Mucosa of rectum (tissue), 2 donors: ENCODE measurements around the gene CR2.
"Not testable (repeated sequence)": the region's sequence is repeated elsewhere in the genome, so short reads cannot be mapped to it uniquely, and the experiment has no call there.

Source experiments
- H3K27ac ChIP-seq, 2 donors: one replicate each; pipeline ENCODE4 v1.7.0; 2013; ENCODE audit warnings: inconsistent platforms in 2 of 2, low read depth in 2 of 2, low read length in 2 of 2
- H3K27me3 ChIP-seq, 2 donors: one replicate each; pipeline ENCODE4 v1.7.0; 2013; ENCODE audit warnings: low read length in 2 of 2; ENCODE audit not compliant: control insufficient read depth in 2 of 2, insufficient read depth in 2 of 2
- H3K36me3 ChIP-seq, 2 donors: one replicate each; pipeline ENCODE4 v1.7.0; 2013; ENCODE audit warnings: low read length in 2 of 2; ENCODE audit not compliant: control insufficient read depth in 2 of 2, insufficient read depth in 2 of 2
- H3K4me1 ChIP-seq, 2 donors: one replicate each; pipeline ENCODE4 v1.7.0; 2013; ENCODE audit warnings: low read length in 2 of 2, mild to moderate bottlenecking in 1 of 2; ENCODE audit not compliant: control insufficient read depth in 2 of 2, insufficient read depth in 2 of 2
- H3K4me3 ChIP-seq, 2 donors: one replicate each; pipeline ENCODE4 v1.7.0; 2013; ENCODE audit warnings: low read length in 2 of 2
- H3K9ac ChIP-seq, 2 donors: one replicate each; pipeline ENCODE4 v1.7.0; 2013; ENCODE audit warnings: low read length in 2 of 2, low read depth in 1 of 2, mild to moderate bottlenecking in 1 of 2
- H3K9me3 ChIP-seq, 2 donors: one replicate each; pipeline ENCODE4 v1.7.0; 2013; ENCODE audit warnings: low read length in 2 of 2; ENCODE audit not compliant: control insufficient read depth in 2 of 2
- donor health status: healthy.
- donor health status: Normal muscosa, but diverticular disease.

The CR2 gene

GRCh38 chr1:207423560-207424292 is 30.4 kb upstream of the CR2 start:
- Histone ChIP-seq H3K27ac (no peak overlapping the region), H3K4me3 (peak overlapping the region in 1 of 2 donors; percentile 48), H3K4me1 (peaks cover 0 to 3% of the 10 kb centered on the region in 2 donors)

GRCh38 chr1:207424570-207425131 is 29.5 kb upstream of the CR2 start:
- Histone ChIP-seq H3K27ac (no peak overlapping the region), H3K4me1 (peaks cover 0 to 3% of the 10 kb centered on the region in 2 donors), H3K4me3 (peak overlapping the region in 1 of 2 donors; percentile 13), H3K36me3 (no peaks in the 10 kb centered on the region), H3K27me3 (peaks cover 0 to 2% of the 10 kb centered on the region in 2 donors), H3K9ac (no peak overlapping the region), H3K9me3 (no peaks in the 10 kb centered on the region)

More at GRCh38 chr1:207423560-207424292, 30.4 kb upstream of the CR2 start:
- no peaks in the 10 kb centered on the region for H3K36me3 ChIP-seq
- peaks cover 0 to 2% of the 10 kb centered on the region in 2 donors for H3K27me3 ChIP-seq
- no peak overlapping the region for H3K9ac ChIP-seq
- no peaks in the 10 kb centered on the region for H3K9me3 ChIP-seq

GRCh38 chr1:207427832-207428585 is 26.1 kb upstream of the CR2 start:
- Histone ChIP-seq H3K27ac (no peak overlapping the region), H3K4me1 (peaks cover 0 to 3% of the 10 kb centered on the region in 2 donors), H3K9ac (no peak overlapping the region), H3K36me3 (no peaks in the 10 kb centered on the region), H3K4me3 (no peak overlapping the region), H3K9me3 (no peaks in the 10 kb centered on the region), H3K27me3 (peaks cover 0 to 2% of the 10 kb centered on the region in 2 donors)

GRCh38 chr1:207428783-207429182 is 25.3 kb upstream of the CR2 start:
- Histone ChIP-seq H3K36me3 (no peaks in the 10 kb centered on the region), H3K9ac (no peak overlapping the region), H3K27me3 (no peaks in the 10 kb centered on the region), H3K9me3 (no peaks in the 10 kb centered on the region), H3K4me1 (peaks cover 0 to 3% of the 10 kb centered on the region in 2 donors), H3K4me3 (no peak overlapping the region), H3K27ac (no peak overlapping the region)

- H3K27me3 ChIP-seq: no peaks in the 10 kb centered on the region
- peaks cover 0 to 2% of the 10 kb centered on the region in 2 donors for H3K4me1 ChIP-seq
- H3K4me3 ChIP-seq: no peak overlapping the region
- H3K36me3 ChIP-seq: no peaks in the 10 kb centered on the region
- no peak overlapping the region for H3K27ac ChIP-seq
- no peaks in the 10 kb centered on the region for H3K9me3 ChIP-seq
- no peak overlapping the region for H3K9ac ChIP-seq
Measured at GRCh38 chr1:207429963-207430362, 24.2 kb upstream of the CR2 start.

GRCh38 chr1:207430602-207431001 is 23.5 kb upstream of the CR2 start:
- no peaks in the 10 kb centered on the region for H3K27me3 ChIP-seq
- H3K4me1 ChIP-seq: no peaks in the 10 kb centered on the region
- H3K4me3 ChIP-seq: no peak overlapping the region
- H3K36me3 ChIP-seq: no peaks in the 10 kb centered on the region
- no peak overlapping the region for H3K9ac ChIP-seq
- H3K9me3 ChIP-seq: no peaks in the 10 kb centered on the region
- no peak overlapping the region for H3K27ac ChIP-seq

- no peak overlapping the region for H3K9ac ChIP-seq
- no peaks in the 10 kb centered on the region for H3K36me3 ChIP-seq
- H3K9me3 ChIP-seq: no peaks in the 10 kb centered on the region
- H3K4me3 ChIP-seq: no peak overlapping the region
- no peaks in the 10 kb centered on the region for H3K27me3 ChIP-seq
- H3K27ac ChIP-seq: no peak overlapping the region
- H3K4me1 ChIP-seq: no peaks in the 10 kb centered on the region
Measured at GRCh38 chr1:207431508-207431907, 22.6 kb upstream of the CR2 start.

GRCh38 chr1:207433435-207433834 is 20.7 kb upstream of the CR2 start:
- H3K27me3 ChIP-seq: no peaks in the 10 kb centered on the region
- no peak overlapping the region for H3K4me3 ChIP-seq
- no peaks in the 10 kb centered on the region for H3K9me3 ChIP-seq
- no peak overlapping the region for H3K27ac ChIP-seq
- H3K9ac ChIP-seq: no peak overlapping the region
- no peaks in the 10 kb centered on the region for H3K36me3 ChIP-seq
- H3K4me1 ChIP-seq: no peaks in the 10 kb centered on the region

GRCh38 chr1:207436746-207437145 is 17.4 kb upstream of the CR2 start:
- H3K9me3 ChIP-seq, H3K4me3 ChIP-seq, H3K27me3 ChIP-seq, H3K27ac ChIP-seq, H3K4me1 ChIP-seq, H3K9ac ChIP-seq, H3K36me3 ChIP-seq: not testable (repeated sequence)

- no peaks in the 10 kb centered on the region for H3K36me3 ChIP-seq
- no peak overlapping the region for H3K4me3 ChIP-seq
- H3K27ac ChIP-seq: no peak overlapping the region
- H3K9me3 ChIP-seq: no peaks in the 10 kb centered on the region
- no peak overlapping the region for H3K9ac ChIP-seq
- H3K27me3 ChIP-seq: no peaks in the 10 kb centered on the region
- H3K4me1 ChIP-seq: no peaks in the 10 kb centered on the region
Measured at GRCh38 chr1:207440626-207441025, 13.5 kb upstream of the CR2 start.
